Astrocyte (in vitro differentiated cells and primary cell): Measurements from ENCODE around the gene PPM1L. TPM values are rescaled to one million over a fixed set of nuclear protein-coding genes. Genes with fewer than 3 reads are reported as not detected.

Experiments used
- DNase-seq: peaks from one replicate; pipeline ENCODE4 v3.0.0-alpha.2; 2010; ENCODE audit warnings: low read depth
- FAIRE-seq: peaks from 2 replicates; lab custom pipeline; 2011; peaks lifted over from hg19 to GRCh38; lab: Jason Lieb, UNC
- H2AFZ ChIP-seq: 2 replicates; pipeline ENCODE4 v1.6.0; 2012; ENCODE audit warnings: low read depth, low read length, inconsistent platforms
- H3K27ac ChIP-seq: 2 replicates; pipeline ENCODE4 v1.5.1; 2011; ENCODE audit warnings: low read depth, low read length, inconsistent platforms
- H3K27me3 ChIP-seq: 2 replicates; pipeline ENCODE4 v1.6.0; 2011; ENCODE audit warnings: low read length, inconsistent platforms; ENCODE audit not compliant: insufficient read depth
- H3K36me3 ChIP-seq: 2 replicates; pipeline ENCODE4 v1.5.1; 2011; ENCODE audit warnings: low read length, inconsistent platforms; ENCODE audit not compliant: insufficient read depth
- H3K4me1 ChIP-seq: 2 replicates; pipeline ENCODE4 v1.5.1; 2011; ENCODE audit warnings: low read length, inconsistent platforms; ENCODE audit not compliant: insufficient read depth
- H3K4me2 ChIP-seq: 2 replicates; pipeline ENCODE4 v1.6.0; 2012; ENCODE audit warnings: low read length, inconsistent platforms
- H3K4me3 ChIP-seq: 2 replicates; pipeline ENCODE4 v1.5.1; 2011; ENCODE audit warnings: low read depth, mild to moderate bottlenecking, low read length, inconsistent platforms; ENCODE audit not compliant: insufficient read depth
- H3K79me2 ChIP-seq: 2 replicates; pipeline ENCODE4 v1.6.0; 2012; ENCODE audit warnings: mild to moderate bottlenecking, low read length, inconsistent platforms; ENCODE audit not compliant: insufficient read depth
- H3K9ac ChIP-seq: 2 replicates; pipeline ENCODE4 v1.6.0; 2012; ENCODE audit warnings: mild to moderate bottlenecking, low read length, inconsistent platforms
- H3K9me3 ChIP-seq: 2 replicates; pipeline ENCODE4 v1.5.1; 2012; ENCODE audit warnings: low read depth, mild to moderate bottlenecking, low read length, inconsistent platforms; ENCODE audit not compliant: insufficient read depth
- H4K20me1 ChIP-seq: 2 replicates; pipeline ENCODE4 v1.6.0; 2012; ENCODE audit warnings: low read length, inconsistent platforms; ENCODE audit not compliant: insufficient read depth
- H3K27ac Mint-ChIP-seq: one replicate; pipeline ENCODE4 v1.8.0; 2021; ENCODE audit warnings: mild to moderate bottlenecking, mixed read lengths; ENCODE audit not compliant: unreplicated experiment
- H3K27me3 Mint-ChIP-seq: one replicate; pipeline ENCODE4 v1.8.0; 2021; ENCODE audit warnings: low read depth, mixed read lengths; ENCODE audit not compliant: unreplicated experiment
- H3K36me3 Mint-ChIP-seq: one replicate; pipeline ENCODE4 v1.8.0; 2021; ENCODE audit warnings: low read depth, mixed read lengths; ENCODE audit not compliant: unreplicated experiment
- H3K4me1 Mint-ChIP-seq: one replicate; pipeline ENCODE4 v1.8.0; 2021; ENCODE audit warnings: low read depth, mixed read lengths; ENCODE audit not compliant: unreplicated experiment
- H3K4me3 Mint-ChIP-seq: one replicate; pipeline ENCODE4 v1.8.0; 2021; ENCODE audit warnings: mild to moderate bottlenecking, moderate library complexity, mixed read lengths; ENCODE audit not compliant: unreplicated experiment
- H3K9me3 Mint-ChIP-seq: one replicate; pipeline ENCODE4 v1.8.0; 2021; ENCODE audit warnings: mild to moderate bottlenecking, mixed read lengths; ENCODE audit not compliant: unreplicated experiment
- EZH2 ChIP-seq: IDR thresholded peaks from 2 replicates; pipeline ENCODE4 v1.6.1; 2012; ENCODE audit warnings: mild to moderate bottlenecking, low read length, inconsistent platforms; ENCODE audit not compliant: insufficient read depth
- total RNA-seq: library from RNA; stranded (reverse); gene quantifications from 2 replicates; pipeline ENCODE4 v1.2.1, GENCODE V29; 2021
- TF ChIP-seq, protein P1 (sequence below): IDR thresholded peaks from 2 replicates; pipeline ENCODE4 v1.5.1; 2011; ENCODE audit warnings: low read depth, mild to moderate bottlenecking, inconsistent platforms, low read length, moderate library complexity; ENCODE audit not compliant: insufficient read depth

The PPM1L gene
- total RNA-seq, 1 donor from 2014 or later: 6.3 TPM

GRCh38 chr3:161025911-161026310, 269.9 kb downstream of the PPM1L start:
- Histone ChIP-seq H3K27ac (no peak overlapping the region), H3K79me2 (no peaks in the 10 kb centered on the region), H3K4me1 (no peaks in the 10 kb centered on the region), H4K20me1 (no peaks in the 10 kb centered on the region), H3K4me2 (no peak overlapping the region), H3K27me3 (no peaks in the 10 kb centered on the region), H3K9me3 (peaks cover 2% of the 10 kb centered on the region), H2AFZ (no peak overlapping the region), H3K4me3 (no peak overlapping the region), H3K9ac (no peak overlapping the region), H3K36me3 (no peaks in the 10 kb centered on the region)
- Mint-ChIP-seq H3K4me1 (no peaks in the 10 kb centered on the region), H3K27ac (no peak overlapping the region), H3K4me3 (no peak overlapping the region), H3K9me3 (peaks cover 12% of the 10 kb centered on the region), H3K36me3 (no peaks in the 10 kb centered on the region), H3K27me3 (no peaks in the 10 kb centered on the region)
- DNase-seq: no peak
- TF ChIP-seq, protein P1, sequence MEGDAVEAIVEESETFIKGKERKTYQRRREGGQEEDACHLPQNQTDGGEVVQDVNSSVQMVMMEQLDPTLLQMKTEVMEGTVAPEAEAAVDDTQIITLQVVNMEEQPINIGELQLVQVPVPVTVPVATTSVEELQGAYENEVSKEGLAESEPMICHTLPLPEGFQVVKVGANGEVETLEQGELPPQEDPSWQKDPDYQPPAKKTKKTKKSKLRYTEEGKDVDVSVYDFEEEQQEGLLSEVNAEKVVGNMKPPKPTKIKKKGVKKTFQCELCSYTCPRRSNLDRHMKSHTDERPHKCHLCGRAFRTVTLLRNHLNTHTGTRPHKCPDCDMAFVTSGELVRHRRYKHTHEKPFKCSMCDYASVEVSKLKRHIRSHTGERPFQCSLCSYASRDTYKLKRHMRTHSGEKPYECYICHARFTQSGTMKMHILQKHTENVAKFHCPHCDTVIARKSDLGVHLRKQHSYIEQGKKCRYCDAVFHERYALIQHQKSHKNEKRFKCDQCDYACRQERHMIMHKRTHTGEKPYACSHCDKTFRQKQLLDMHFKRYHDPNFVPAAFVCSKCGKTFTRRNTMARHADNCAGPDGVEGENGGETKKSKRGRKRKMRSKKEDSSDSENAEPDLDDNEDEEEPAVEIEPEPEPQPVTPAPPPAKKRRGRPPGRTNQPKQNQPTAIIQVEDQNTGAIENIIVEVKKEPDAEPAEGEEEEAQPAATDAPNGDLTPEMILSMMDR: no peak
- no peak for TF ChIP-seq EZH2
- FAIRE-seq: no peak

- no peaks in the 10 kb centered on the region for H3K4me1 ChIP-seq
- no peak overlapping the region for H3K4me3 ChIP-seq
- H3K9me3 ChIP-seq: peaks cover 2% of the 10 kb centered on the region
- Mint-ChIP-seq H3K4me3 (no peak overlapping the region), H3K9me3 (peaks cover 12% of the 10 kb centered on the region), H3K4me1 (no peaks in the 10 kb centered on the region), H3K27me3 (no peaks in the 10 kb centered on the region), H3K27ac (no peak overlapping the region), H3K36me3 (no peaks in the 10 kb centered on the region)
- H3K4me2 ChIP-seq: no peak overlapping the region
- H4K20me1 ChIP-seq: no peaks in the 10 kb centered on the region
- no peak overlapping the region for H3K27ac ChIP-seq
- no peak for TF ChIP-seq EZH2
- TF ChIP-seq, protein P1: no peak
- no peaks in the 10 kb centered on the region for H3K79me2 ChIP-seq
- no peaks in the 10 kb centered on the region for H3K36me3 ChIP-seq
- H3K27me3 ChIP-seq: no peaks in the 10 kb centered on the region
- no peak overlapping the region for H2AFZ ChIP-seq
- FAIRE-seq: no peak
- no peak for DNase-seq
- no peak overlapping the region for H3K9ac ChIP-seq
Measured at GRCh38 chr3:161026612-161027510, 270.8 kb downstream of the PPM1L start.
